Testis (tissue), 3 donors: Measurements from ENCODE around the gene SYNE2. TPM values are rescaled to one million over a fixed set of nuclear protein-coding genes. Genes with fewer than 3 reads are reported as not detected.

Experiments
- DNase-seq: peaks from one replicate; pipeline ENCODE4 v3.0.0-alpha.2; 2019
- H3K27ac ChIP-seq, 2 donors: fragments of 200-600 bp; sonication (generic); one replicate each; pipeline ENCODE4 v1.5.1; 2019
- H3K27me3 ChIP-seq: fragments of 200-600 bp; sonication (generic); one replicate; pipeline ENCODE4 v1.5.1; 2019
- H3K36me3 ChIP-seq: fragments of 200-600 bp; sonication (generic); one replicate; pipeline ENCODE4 v1.5.1; 2017; ENCODE audit warnings: low read depth; ENCODE audit errors: missing control alignments
- H3K4me1 ChIP-seq: fragments of 200-600 bp; sonication (generic); one replicate; pipeline ENCODE4 v1.5.1; 2019
- H3K4me3 ChIP-seq, 2 donors: fragments of 200-600 bp; sonication (generic); one replicate each; pipeline ENCODE4 v1.5.1; 2017 to 2019
- H3K9me3 ChIP-seq: fragments of 200-600 bp; sonication (generic); one replicate; pipeline ENCODE4 v1.5.1; 2017
- CTCF ChIP-seq, 3 experiments: fragments of 450-650 bp in 2 of 3; fragments of 200-600 bp in 1 of 3; sonication (generic) in 1 of 3; IDR thresholded peaks; one replicate each; pipeline ENCODE4 v1.5.1; 2016 to 2019; ENCODE audit warnings: antibody characterized with exemption in 3 of 3, mild to moderate bottlenecking in 2 of 3, moderate library complexity in 1 of 3
- POLR2A ChIP-seq: fragments of 450-650 bp; IDR thresholded peaks from one replicate; pipeline ENCODE4 v1.6.1; 2017; ENCODE audit warnings: antibody characterized with exemption, mild to moderate bottlenecking, moderate library complexity
- WGBS, 2 donors: methylation state at CpG; one replicate each; pipeline ENCODE4 v1.1.5; 2018; 5-methylcytosine and 5-hydroxymethylcytosine counted together
- intact Hi-C: fragments of 100-400 bp; cut with DNase I; formaldehyde crosslinking; loops from one replicate; pipeline ENCODE4 v1.15.1; 2023; ENCODE audit warnings: low total_unique reads
- polyA plus RNA-seq: library from polyadenylated mRNA; stranded (reverse); fragments of 350-450 nt; fragmentation: Illumina TruSeq; extraction: RNeasy Lipid Tissue Mini Kit (QIAGEN cat#74804); gene quantifications from one replicate; pipeline ENCODE4 v1.2.3, GENCODE V29; 2014; ENCODE audit warnings: low read depth, low replicate concordance; ENCODE audit not compliant: insufficient read depth
- total RNA-seq, 2 donors: library from RNA; depleted of rRNA; stranded (reverse); fragments of >200 nt; gene quantifications; one replicate each; pipeline ENCODE4 v1.2.3, GENCODE V29; 2016

SYNE2 gene
- total and polyA plus RNA-seq, 3 donors from 2014 or later = 74.6 to 519 (median 511) TPM

- no peaks in the 10 kb centered on the region for H3K27me3 ChIP-seq
- no peak overlapping the region for H3K4me3 ChIP-seq
- no peak overlapping the region for H3K27ac ChIP-seq
- H3K36me3 ChIP-seq = no peaks in the 10 kb centered on the region
- intact Hi-C loops = no loop called here
- 83 to 91% methylated on average over 2 of the region's 2 CpGs for WGBS, 2 donors
- TF ChIP-seq POLR2A (no peak), CTCF (IDR thresholded peaks at IDR 0.05) (no peak)
- no peak for DNase-seq
- no peaks in the 10 kb centered on the region for H3K4me1 ChIP-seq
- H3K9me3 ChIP-seq = no peaks in the 10 kb centered on the region
Measured at GRCh38 chr14:64008016-64008415, 155.2 kb downstream of the SYNE2 start.

- no peaks in the 10 kb centered on the region for H3K36me3 ChIP-seq
- H3K27ac ChIP-seq = no peak overlapping the region
- H3K4me3 ChIP-seq = no peak overlapping the region
- 81 to 88% methylated on average over 3 of the region's 3 CpGs for WGBS, 2 donors
- H3K27me3 ChIP-seq = no peaks in the 10 kb centered on the region
- H3K4me1 ChIP-seq = no peaks in the 10 kb centered on the region
- no peaks in the 10 kb centered on the region for H3K9me3 ChIP-seq
- DNase-seq = no peak
- intact Hi-C loops = no loop called here
- TF ChIP-seq CTCF (IDR thresholded peaks at IDR 0.05) (no peak), POLR2A (no peak)
Measured at GRCh38 chr14:64012003-64012402, 159.2 kb downstream of the SYNE2 start.

- no peak for DNase-seq
- 84 to 96% methylated on average over 1 of the region's 1 CpG for WGBS, 2 donors
- H3K36me3 ChIP-seq = no peaks in the 10 kb centered on the region
- H3K27me3 ChIP-seq = no peaks in the 10 kb centered on the region
- no peak overlapping the region for H3K4me3 ChIP-seq
- H3K4me1 ChIP-seq = no peaks in the 10 kb centered on the region
- no peak overlapping the region for H3K27ac ChIP-seq
- H3K9me3 ChIP-seq = no peaks in the 10 kb centered on the region
- no peak for TF ChIP-seq CTCF (IDR thresholded peaks at IDR 0.05)
- TF ChIP-seq POLR2A = no peak
- intact Hi-C loops = no loop called here
Measured at GRCh38 chr14:64012720-64013119, 159.9 kb downstream of the SYNE2 start.

GRCh38 chr14:64025479-64025878 lies 172.7 kb downstream of the SYNE2 start:
- H3K27ac ChIP-seq = no peak overlapping the region
- TF ChIP-seq CTCF (IDR thresholded peaks at IDR 0.05) (no peak), POLR2A (no peak)
- no peak overlapping the region for H3K4me3 ChIP-seq
- 88 to 89% methylated on average over 3 of the region's 3 CpGs for WGBS, 2 donors
- no peaks in the 10 kb centered on the region for H3K4me1 ChIP-seq
- H3K9me3 ChIP-seq = no peaks in the 10 kb centered on the region
- intact Hi-C loops = no loop called here
- no peaks in the 10 kb centered on the region for H3K27me3 ChIP-seq
- no peak for DNase-seq
- H3K36me3 ChIP-seq = no peaks in the 10 kb centered on the region

- intact Hi-C loops = no loop called here
- WGBS, 2 donors = 95% methylated on average over 2 of the region's 2 CpGs
- Histone ChIP-seq H3K4me1 (no peaks in the 10 kb centered on the region), H3K36me3 (no peaks in the 10 kb centered on the region), H3K4me3 (no peak overlapping the region), H3K27ac (no peak overlapping the region), H3K27me3 (no peaks in the 10 kb centered on the region), H3K9me3 (no peaks in the 10 kb centered on the region)
- DNase-seq = no peak
- TF ChIP-seq CTCF (IDR thresholded peaks at IDR 0.05) (no peak), POLR2A (no peak)
Measured at GRCh38 chr14:64026600-64026999, 173.8 kb downstream of the SYNE2 start.
